SK-N-SH (cell line): ENCODE data around the gene ELMO1. TPM values are rescaled to one million over a fixed set of nuclear protein-coding genes. Genes with fewer than 3 reads are reported as not detected.

Experiments
- CTCF ChIA-PET: fragments of 300-600, 350-600 bp; formaldehyde crosslinking; extraction: SDS; loops from one replicate; lab custom pipeline; 2021; lab: Yijun Ruan, JAX
- POLR2A ChIA-PET: fragments of 350-600 bp; sonication (Branson Sonifier 250); formaldehyde crosslinking; extraction: SDS; loops from one replicate; lab custom pipeline; 2020; ENCODE audit warnings: antibody characterized with exemption, inconsistent platforms; lab: Yijun Ruan, JAX
- DNase-seq: peaks from one replicate; pipeline ENCODE4 v3.0.0; 2012
- H2AFZ ChIP-seq: fragments of 200-600 bp; sonication (generic); 2 replicates; pipeline ENCODE4 v1.8.1; 2016; ENCODE audit warnings: antibody characterized with exemption, mild to moderate bottlenecking, low read depth
- H3F3A ChIP-seq: fragments of 200-600 bp; sonication (generic); replicated peaks from 2 replicates; pipeline ENCODE3; 2016; ENCODE audit warnings: antibody characterized with exemption, mild to moderate bottlenecking; ENCODE audit not compliant: insufficient read depth
- H3K27ac ChIP-seq, 2 experiments: fragments of 200-500 bp in 1 of 2; fragments of 200-600 bp in 1 of 2; sonication (Bioruptor generic) in 1 of 2; sonication (generic), shearing (Covaris generic) in 1 of 2; 2 replicates each; pipeline versions ENCODE4 v1.5.1 to v1.6.1; 2014 to 2016; ENCODE audit warnings: low read depth in 2 of 2, inconsistent platforms in 1 of 2, low read length in 1 of 2, mild to moderate bottlenecking in 1 of 2, mixed read lengths in 1 of 2
- H3K27me3 ChIP-seq: fragments of 200-600 bp; sonication (generic), shearing (Covaris generic); 2 replicates; pipeline ENCODE4 v1.6.1; 2016; ENCODE audit warnings: mixed run types; ENCODE audit not compliant: insufficient read depth
- H3K36me3 ChIP-seq, 2 experiments: fragments of 200-500 bp in 1 of 2; fragments of 200-600 bp in 1 of 2; sonication (Bioruptor generic) in 1 of 2; sonication (generic) in 1 of 2; replicated peaks in 1 of 2; 2 replicates each; pipeline versions ENCODE3 to v1.5.1; 2014 to 2016; ENCODE audit warnings: low read length in 1 of 2, mild to moderate bottlenecking in 1 of 2; ENCODE audit not compliant: insufficient read depth in 2 of 2, control insufficient read depth in 1 of 2
- H3K4me1 ChIP-seq, 2 experiments: fragments of 200-500 bp in 1 of 2; fragments of 200-600 bp in 1 of 2; sonication (Bioruptor generic) in 1 of 2; sonication (generic), shearing (Covaris generic) in 1 of 2; 2 replicates each; pipeline versions ENCODE4 v1.5.1 to v1.6.1; 2014 to 2016; ENCODE audit warnings: low read depth in 1 of 2, low read length in 1 of 2, mixed run types in 1 of 2; ENCODE audit not compliant: insufficient read depth in 2 of 2, control insufficient read depth in 1 of 2
- H3K4me2 ChIP-seq: fragments of 200-600 bp; sonication (generic), shearing (Covaris generic); 2 replicates; pipeline ENCODE4 v1.6.1; 2017; ENCODE audit warnings: mixed run types
- H3K4me3 ChIP-seq, 2 experiments: fragments of 200-500 bp in 1 of 2; fragments of 200-600 bp in 1 of 2; sonication (Bioruptor generic) in 1 of 2; sonication (generic), shearing (Covaris generic) in 1 of 2; 2 replicates each; pipeline versions ENCODE4 v1.5.1 to v1.8.1; 2014 to 2016; ENCODE audit warnings: low read depth in 2 of 2, inconsistent platforms in 1 of 2, low read length in 1 of 2, mild to moderate bottlenecking in 1 of 2, mixed read lengths in 1 of 2, moderate library complexity in 1 of 2
- H3K79me2 ChIP-seq: fragments of 200-600 bp; sonication (generic); 2 replicates; pipeline ENCODE4 v1.8.1; 2017; ENCODE audit warnings: mild to moderate bottlenecking; ENCODE audit not compliant: insufficient read depth
- H3K9ac ChIP-seq: fragments of 200-600 bp; sonication (generic); 2 replicates; pipeline ENCODE4 v1.6.1; 2017; ENCODE audit warnings: mixed run types
- H3K9me2 ChIP-seq: fragments of 200-600 bp; sonication (generic); 2 replicates; pipeline ENCODE4 v1.6.1; 2017; ENCODE audit warnings: mixed run types
- H3K9me3 ChIP-seq: fragments of 200-600 bp; sonication (generic); 2 replicates; pipeline ENCODE4 v1.6.1; 2017; ENCODE audit warnings: mixed run types, mild to moderate bottlenecking, moderate library complexity
- H4K20me1 ChIP-seq: fragments of 200-600 bp; sonication (generic); 2 replicates; pipeline ENCODE4 v1.6.1; 2017; ENCODE audit warnings: mild to moderate bottlenecking, mixed run types; ENCODE audit not compliant: insufficient read depth
- CHD2 ChIP-seq: fragments of 150-350 bp; IDR thresholded peaks from 2 replicates; pipeline ENCODE4 v1.6.1; 2018; ENCODE audit warnings: low read length; ENCODE audit not compliant: partially characterized antibody
- ELF1 ChIP-seq: IDR thresholded peaks from 2 replicates; pipeline ENCODE4 v1.4.0; 2012
- EP300 ChIP-seq, 2 experiments: IDR thresholded peaks; 2 replicates each; pipeline versions ENCODE4 v1.4.0 to v1.6.1; 2012; ENCODE audit warnings: borderline replicate concordance in 1 of 2, low read depth in 1 of 2, low read length in 1 of 2
- FOSL2 ChIP-seq: IDR thresholded peaks from 2 replicates; pipeline ENCODE4 v1.4.0; 2012; ENCODE audit warnings: low read depth, mild to moderate bottlenecking, moderate library complexity, borderline replicate concordance
- FOXJ3 ChIP-seq: sonication (generic); formaldehyde crosslinking; IDR thresholded peaks from 2 replicates; pipeline ENCODE4 v1.5.1; 2020; ENCODE audit warnings: mild to moderate bottlenecking, missing genetic modification reagents
- JUND ChIP-seq: IDR thresholded peaks from 2 replicates; pipeline ENCODE4 v1.4.0; 2012
- MEF2A ChIP-seq: IDR thresholded peaks from 2 replicates; pipeline ENCODE4 v1.4.0; 2012; ENCODE audit warnings: low read depth, borderline replicate concordance
- NFIC ChIP-seq: IDR thresholded peaks from 2 replicates; pipeline ENCODE4 v1.4.0; 2012; ENCODE audit warnings: borderline replicate concordance
- NRF1 ChIP-seq: IDR thresholded peaks from 2 replicates; pipeline ENCODE4 v1.6.1; 2012; ENCODE audit warnings: low read depth, mild to moderate bottlenecking, low read length
- RCOR1 ChIP-seq: fragments of 150-350 bp; IDR thresholded peaks from 2 replicates; pipeline ENCODE4 v1.6.1; 2017; ENCODE audit warnings: antibody characterized with exemption, low read length
- RFX5 ChIP-seq: IDR thresholded peaks from 2 replicates; pipeline ENCODE4 v1.6.1; 2012; ENCODE audit warnings: mild to moderate bottlenecking, improper control_type of control experiment, low read length
- RXRA ChIP-seq: IDR thresholded peaks from 2 replicates; pipeline ENCODE4 v1.4.0; 2012; ENCODE audit warnings: low read depth, mild to moderate bottlenecking, borderline replicate concordance
- SMC3 ChIP-seq: IDR thresholded peaks from 2 replicates; pipeline ENCODE4 v1.6.1; 2012; ENCODE audit warnings: low read depth, low read length, improper control_type of control experiment
- YY1 ChIP-seq: IDR thresholded peaks from 2 replicates; pipeline ENCODE4 v1.4.0; 2012; ENCODE audit warnings: low read depth, mild to moderate bottlenecking
- WGBS: methylation state at CpG from one replicate; pipeline ENCODE4 v1.1.6; 2017; ENCODE audit warnings: low lambda C conversion rate; 5-methylcytosine and 5-hydroxymethylcytosine counted together
- polyA plus RNA-seq, 3 experiments: library from polyadenylated mRNA; depleted of rRNA; stranded (reverse); fragments of >200 nt; gene quantifications; 2 replicates each; pipeline ENCODE4 v1.2.3, GENCODE V29; 2012
- TF ChIP-seq, protein P1 (sequence below): fragments of 150-350 bp; IDR thresholded peaks from 2 replicates; pipeline ENCODE4 v1.6.1; 2016; ENCODE audit warnings: mild to moderate bottlenecking, low read depth, low read length
- TF ChIP-seq, protein P2 (sequence below): IDR thresholded peaks from 2 replicates; pipeline ENCODE4 v1.6.1; 2012; ENCODE audit warnings: mild to moderate bottlenecking, low read depth, low read length, moderate library complexity
- TF ChIP-seq, protein P3 (sequence below): fragments of 200-600 bp; sonication (generic); IDR thresholded peaks from 2 replicates; pipeline ENCODE4 v1.6.1; 2017; ENCODE audit warnings: antibody characterized with exemption, mild to moderate bottlenecking, moderate library complexity
- TF ChIP-seq, protein P4 (sequence below): IDR thresholded peaks from 2 replicates; pipeline ENCODE4 v1.4.0; 2012; ENCODE audit warnings: low read depth, borderline replicate concordance

ELMO1 gene
- polyA plus RNA-seq, 1 of the 3 experiments (the other 2 are of a cell fraction) = 0.64 TPM

DNA sequence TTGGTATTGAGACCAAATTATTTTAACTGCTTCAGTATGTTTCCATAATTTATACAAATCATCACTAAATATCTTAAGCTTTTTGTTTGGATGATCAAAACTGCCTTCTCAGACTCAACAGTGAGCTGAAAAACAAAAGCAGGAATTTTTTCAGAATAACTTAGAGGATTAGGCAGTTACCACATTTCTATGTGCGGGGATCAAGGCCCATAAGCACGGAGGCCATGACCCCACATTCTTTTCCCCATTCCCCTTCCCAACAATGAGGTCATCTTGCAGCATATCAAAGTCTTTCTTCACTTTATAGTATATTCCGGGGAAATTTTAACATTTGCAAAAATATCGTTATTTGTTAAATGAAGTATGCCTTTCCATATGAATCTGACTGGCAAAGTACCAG, 125.8 kb downstream of the ELMO1 start:
- H3K9me3 ChIP-seq = peaks cover 7% of the 10 kb centered on the region; the same call in 1 of the 2 replicates
- H3K27ac ChIP-seq = no peak overlapping the region
- no peaks in the 10 kb centered on the region; a peak in 2 of 4 replicates for H3K4me1 ChIP-seq
- H3F3A ChIP-seq = no peaks in the 10 kb centered on the region
- H3K4me2 ChIP-seq = no peak overlapping the region
- H3K9ac ChIP-seq = no peak overlapping the region
- H3K9me2 ChIP-seq = no peaks in the 10 kb centered on the region
- no peak overlapping the region for H2AFZ ChIP-seq
- no peaks in the 10 kb centered on the region for H3K79me2 ChIP-seq
- no peak for DNase-seq
- WGBS = 54% methylated on average over 4 of the region's 4 CpGs
- TF ChIP-seq FOSL2 (no peak), RXRA (no peak), EP300 (IDR thresholded peaks at IDR 0.05; ENCODE audit: borderline replicate concordance in 1 of 2, low read depth in 1 of 2, low read length in 1 of 2) (no peak), NRF1 (no peak), NFIC (no peak), CHD2 (no peak), MEF2A (no peak), FOXJ3 (no peak), RFX5 (no peak), SMC3 (no peak), JUND (no peak), ELF1 (no peak), RCOR1 (no peak), YY1 (no peak)
- TF ChIP-seq, protein P1, sequence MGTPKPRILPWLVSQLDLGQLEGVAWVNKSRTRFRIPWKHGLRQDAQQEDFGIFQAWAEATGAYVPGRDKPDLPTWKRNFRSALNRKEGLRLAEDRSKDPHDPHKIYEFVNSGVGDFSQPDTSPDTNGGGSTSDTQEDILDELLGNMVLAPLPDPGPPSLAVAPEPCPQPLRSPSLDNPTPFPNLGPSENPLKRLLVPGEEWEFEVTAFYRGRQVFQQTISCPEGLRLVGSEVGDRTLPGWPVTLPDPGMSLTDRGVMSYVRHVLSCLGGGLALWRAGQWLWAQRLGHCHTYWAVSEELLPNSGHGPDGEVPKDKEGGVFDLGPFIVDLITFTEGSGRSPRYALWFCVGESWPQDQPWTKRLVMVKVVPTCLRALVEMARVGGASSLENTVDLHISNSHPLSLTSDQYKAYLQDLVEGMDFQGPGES = no peak
- TF ChIP-seq, protein P2, sequence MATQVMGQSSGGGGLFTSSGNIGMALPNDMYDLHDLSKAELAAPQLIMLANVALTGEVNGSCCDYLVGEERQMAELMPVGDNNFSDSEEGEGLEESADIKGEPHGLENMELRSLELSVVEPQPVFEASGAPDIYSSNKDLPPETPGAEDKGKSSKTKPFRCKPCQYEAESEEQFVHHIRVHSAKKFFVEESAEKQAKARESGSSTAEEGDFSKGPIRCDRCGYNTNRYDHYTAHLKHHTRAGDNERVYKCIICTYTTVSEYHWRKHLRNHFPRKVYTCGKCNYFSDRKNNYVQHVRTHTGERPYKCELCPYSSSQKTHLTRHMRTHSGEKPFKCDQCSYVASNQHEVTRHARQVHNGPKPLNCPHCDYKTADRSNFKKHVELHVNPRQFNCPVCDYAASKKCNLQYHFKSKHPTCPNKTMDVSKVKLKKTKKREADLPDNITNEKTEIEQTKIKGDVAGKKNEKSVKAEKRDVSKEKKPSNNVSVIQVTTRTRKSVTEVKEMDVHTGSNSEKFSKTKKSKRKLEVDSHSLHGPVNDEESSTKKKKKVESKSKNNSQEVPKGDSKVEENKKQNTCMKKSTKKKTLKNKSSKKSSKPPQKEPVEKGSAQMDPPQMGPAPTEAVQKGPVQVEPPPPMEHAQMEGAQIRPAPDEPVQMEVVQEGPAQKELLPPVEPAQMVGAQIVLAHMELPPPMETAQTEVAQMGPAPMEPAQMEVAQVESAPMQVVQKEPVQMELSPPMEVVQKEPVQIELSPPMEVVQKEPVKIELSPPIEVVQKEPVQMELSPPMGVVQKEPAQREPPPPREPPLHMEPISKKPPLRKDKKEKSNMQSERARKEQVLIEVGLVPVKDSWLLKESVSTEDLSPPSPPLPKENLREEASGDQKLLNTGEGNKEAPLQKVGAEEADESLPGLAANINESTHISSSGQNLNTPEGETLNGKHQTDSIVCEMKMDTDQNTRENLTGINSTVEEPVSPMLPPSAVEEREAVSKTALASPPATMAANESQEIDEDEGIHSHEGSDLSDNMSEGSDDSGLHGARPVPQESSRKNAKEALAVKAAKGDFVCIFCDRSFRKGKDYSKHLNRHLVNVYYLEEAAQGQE = no peak
- TF ChIP-seq, protein P3, sequence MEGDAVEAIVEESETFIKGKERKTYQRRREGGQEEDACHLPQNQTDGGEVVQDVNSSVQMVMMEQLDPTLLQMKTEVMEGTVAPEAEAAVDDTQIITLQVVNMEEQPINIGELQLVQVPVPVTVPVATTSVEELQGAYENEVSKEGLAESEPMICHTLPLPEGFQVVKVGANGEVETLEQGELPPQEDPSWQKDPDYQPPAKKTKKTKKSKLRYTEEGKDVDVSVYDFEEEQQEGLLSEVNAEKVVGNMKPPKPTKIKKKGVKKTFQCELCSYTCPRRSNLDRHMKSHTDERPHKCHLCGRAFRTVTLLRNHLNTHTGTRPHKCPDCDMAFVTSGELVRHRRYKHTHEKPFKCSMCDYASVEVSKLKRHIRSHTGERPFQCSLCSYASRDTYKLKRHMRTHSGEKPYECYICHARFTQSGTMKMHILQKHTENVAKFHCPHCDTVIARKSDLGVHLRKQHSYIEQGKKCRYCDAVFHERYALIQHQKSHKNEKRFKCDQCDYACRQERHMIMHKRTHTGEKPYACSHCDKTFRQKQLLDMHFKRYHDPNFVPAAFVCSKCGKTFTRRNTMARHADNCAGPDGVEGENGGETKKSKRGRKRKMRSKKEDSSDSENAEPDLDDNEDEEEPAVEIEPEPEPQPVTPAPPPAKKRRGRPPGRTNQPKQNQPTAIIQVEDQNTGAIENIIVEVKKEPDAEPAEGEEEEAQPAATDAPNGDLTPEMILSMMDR = no peak
- TF ChIP-seq, protein P4, sequence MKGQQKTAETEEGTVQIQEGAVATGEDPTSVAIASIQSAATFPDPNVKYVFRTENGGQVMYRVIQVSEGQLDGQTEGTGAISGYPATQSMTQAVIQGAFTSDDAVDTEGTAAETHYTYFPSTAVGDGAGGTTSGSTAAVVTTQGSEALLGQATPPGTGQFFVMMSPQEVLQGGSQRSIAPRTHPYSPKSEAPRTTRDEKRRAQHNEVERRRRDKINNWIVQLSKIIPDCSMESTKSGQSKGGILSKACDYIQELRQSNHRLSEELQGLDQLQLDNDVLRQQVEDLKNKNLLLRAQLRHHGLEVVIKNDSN = no peak
- H4K20me1 ChIP-seq = no peaks in the 10 kb centered on the region
- no peak overlapping the region for H3K4me3 ChIP-seq
- CTCF ChIA-PET = interaction anchor here (0.9 to 2.1 kb wide), 5 partner anchors 13 to 835 kb away, joined by 3 to 7 read pairs (median 3); no protein-coding TSS in a partner anchor
- no peaks in the 10 kb centered on the region for H3K36me3 ChIP-seq
- POLR2A ChIA-PET = no interaction called here
- no peaks in the 10 kb centered on the region for H3K27me3 ChIP-seq
